Activated CD8-positive, alpha-beta memory T cell treated with anti-CD3 and anti-CD28 coated beads for 48 hours (primary cell): Measurements from ENCODE around the gene COG7.

ENCODE experiments used
- DNase-seq, 3 experiments: peaks; one replicate each; pipeline ENCODE4 v3.0.0-alpha.2; 2020; ENCODE audit warnings: low read depth in 2 of 3, low spot score in 2 of 3

COG7 gene

GRCh38 chr16:23365602-23366240, 87.3 kb downstream of the COG7 start:
- no peak for DNase-seq

- no peak for DNase-seq
Observed at GRCh38 chr16:23362460-23363317, 90.3 kb downstream of the COG7 start.

DNA sequence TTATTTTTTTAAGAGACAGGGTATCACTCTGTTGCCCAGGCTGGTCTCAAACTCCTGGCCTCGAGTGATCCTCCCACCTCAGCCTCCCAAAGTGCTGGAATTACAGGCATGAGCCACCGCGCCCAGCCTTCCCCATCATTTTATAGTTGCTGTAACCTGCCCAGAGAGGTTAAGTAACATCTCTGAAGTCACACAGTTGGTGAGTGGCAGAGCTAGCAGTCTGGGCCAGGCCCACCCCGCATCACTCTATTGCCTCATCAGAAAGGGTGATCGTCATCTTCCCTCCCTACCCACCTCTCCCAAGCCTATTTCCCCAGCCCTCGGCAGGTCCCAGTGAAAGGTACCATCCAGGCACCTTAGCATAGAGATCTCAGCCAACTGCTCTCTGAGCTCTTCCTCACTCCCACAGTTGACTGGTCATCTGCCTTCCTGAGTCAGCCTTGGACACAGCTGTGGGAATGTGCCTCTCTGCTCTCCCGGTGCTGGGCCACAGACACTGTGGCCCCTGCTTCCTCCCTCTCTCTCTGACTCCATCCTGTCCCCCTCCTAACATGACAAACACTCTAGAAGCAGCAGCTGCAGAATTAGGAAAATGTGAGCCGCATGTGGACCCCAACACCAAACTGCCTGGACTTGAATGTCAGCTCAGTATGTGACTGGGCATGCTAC, 93.8 kb downstream of the COG7 start:
- DNase-seq: no peak

DNA sequence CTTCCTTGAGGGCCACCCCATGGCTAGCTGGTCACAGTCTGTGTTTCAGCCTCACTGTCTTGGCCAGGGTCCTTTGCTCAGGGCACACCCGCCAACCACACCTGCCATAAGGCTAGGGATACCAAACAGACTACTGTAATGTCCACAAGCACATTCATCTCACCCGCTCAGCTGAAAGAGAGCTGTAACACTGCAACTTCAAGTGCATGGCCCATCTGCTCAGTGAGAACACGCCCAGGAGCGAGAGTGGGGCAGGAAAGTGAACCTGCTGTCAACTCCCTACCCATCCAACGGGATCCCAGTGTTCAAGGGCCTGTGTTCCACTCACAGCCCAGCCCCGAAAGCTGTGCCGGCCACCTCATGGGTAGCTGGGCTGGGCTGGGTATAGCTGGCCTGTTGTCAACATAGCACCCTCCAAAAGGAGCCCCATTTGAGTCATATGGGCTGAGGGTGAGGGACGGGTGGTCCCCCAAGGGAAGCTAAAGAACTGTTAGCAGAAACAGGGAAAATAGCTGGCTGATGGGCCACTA, 95.2 kb downstream of the COG7 start:
- no peak for DNase-seq

- no peak for DNase-seq
Observed at GRCh38 chr16:23356941-23357340, 96.0 kb downstream of the COG7 start.

DNA sequence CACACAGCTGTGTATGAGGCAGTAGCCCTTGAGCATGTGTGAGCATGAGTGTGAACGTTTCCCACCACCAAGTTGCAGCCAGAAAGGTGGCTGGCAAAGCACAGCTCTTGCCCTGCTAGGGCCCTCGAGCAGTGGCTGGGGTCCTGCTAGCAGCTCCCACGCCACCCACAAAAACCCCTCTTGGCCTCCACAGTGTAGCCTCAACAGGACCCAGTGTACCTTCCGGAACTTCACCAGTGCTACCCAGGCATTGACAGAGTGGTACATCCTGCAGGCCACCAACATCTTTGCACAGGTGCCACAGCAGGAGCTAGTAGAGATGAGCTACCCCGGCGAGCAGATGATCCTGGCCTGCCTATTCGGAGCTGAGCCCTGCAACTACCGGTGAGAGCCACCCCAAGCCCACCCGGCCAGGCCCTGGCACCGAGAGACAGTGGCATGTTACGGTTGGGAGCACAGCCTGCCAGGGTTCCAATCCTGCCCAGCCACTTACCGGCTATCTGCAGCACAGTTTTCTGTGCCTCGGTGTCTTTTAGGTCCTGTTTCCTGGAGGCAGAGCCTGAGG, 97.8 kb downstream of the COG7 start:
- DNase-seq: no peak

DNA sequence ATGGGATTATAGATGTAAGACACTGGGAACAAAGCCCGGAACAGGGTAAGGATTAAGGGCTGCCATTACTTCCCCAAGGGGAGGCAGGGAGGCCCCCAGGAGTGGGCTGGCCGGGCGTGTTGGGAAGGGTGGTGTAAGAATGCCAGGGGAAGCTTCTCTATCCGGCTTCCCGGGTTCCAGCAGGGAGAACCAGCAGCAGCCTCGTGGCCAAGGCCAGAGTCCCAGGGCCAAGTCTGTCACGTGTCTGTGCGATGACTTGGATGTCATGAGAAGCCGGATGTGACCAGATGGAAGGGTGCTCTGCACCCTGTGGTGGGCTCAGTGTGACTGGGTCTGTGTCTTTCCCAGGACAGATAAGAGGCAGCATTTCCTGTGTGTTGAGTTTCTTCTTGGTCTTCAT, 98.7 kb downstream of the COG7 start:
- DNase-seq: no peak

- no peak for DNase-seq
Observed at GRCh38 chr16:23353440-23353839, 99.5 kb downstream of the COG7 start.

DNA sequence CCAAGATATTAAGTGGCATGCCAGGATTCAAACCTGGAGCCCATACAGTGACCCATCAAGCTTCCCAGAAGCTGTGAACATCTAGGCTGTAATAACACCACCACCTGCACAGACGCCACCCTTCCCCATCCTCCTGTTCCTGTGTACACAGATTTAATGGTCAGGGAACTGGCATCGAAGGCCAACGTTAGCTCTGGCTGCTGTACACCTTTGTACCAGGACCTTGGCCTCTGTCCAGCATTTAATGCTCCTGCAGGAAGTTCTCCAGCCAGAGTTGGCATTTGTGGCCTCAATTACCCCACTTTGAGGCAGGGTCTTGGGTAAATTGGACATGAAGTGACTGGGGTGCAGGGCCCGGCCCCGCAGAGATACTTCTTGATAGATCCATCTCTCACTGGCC, 101.6 kb downstream of the COG7 start:
- no peak for DNase-seq

GRCh38 chr16:23348579-23349469, 104.2 kb downstream of the COG7 start:
- no peak for DNase-seq

DNA sequence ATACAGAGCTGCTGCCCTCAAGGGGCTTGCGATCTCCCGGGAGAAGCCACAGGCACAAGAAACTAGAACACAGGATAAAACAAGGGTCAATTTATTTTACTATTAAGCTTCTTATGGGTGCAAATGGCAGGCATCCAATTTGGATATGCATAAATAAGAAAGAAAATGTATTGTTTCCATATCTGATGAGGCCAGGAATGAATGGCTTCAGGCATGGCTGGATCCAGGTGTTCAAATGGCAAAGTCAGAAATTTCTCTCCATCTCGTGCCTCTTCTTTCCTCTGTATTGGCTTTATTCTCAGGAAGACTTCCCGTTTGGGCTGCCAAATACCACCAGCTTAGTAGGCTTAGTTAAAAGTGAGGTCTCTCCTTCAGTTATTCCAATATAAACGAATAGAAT, 107.8 kb downstream of the COG7 start:
- no peak for DNase-seq

- DNase-seq: no peak
Observed at GRCh38 chr16:23343643-23344612, 109.1 kb downstream of the COG7 start.

DNA sequence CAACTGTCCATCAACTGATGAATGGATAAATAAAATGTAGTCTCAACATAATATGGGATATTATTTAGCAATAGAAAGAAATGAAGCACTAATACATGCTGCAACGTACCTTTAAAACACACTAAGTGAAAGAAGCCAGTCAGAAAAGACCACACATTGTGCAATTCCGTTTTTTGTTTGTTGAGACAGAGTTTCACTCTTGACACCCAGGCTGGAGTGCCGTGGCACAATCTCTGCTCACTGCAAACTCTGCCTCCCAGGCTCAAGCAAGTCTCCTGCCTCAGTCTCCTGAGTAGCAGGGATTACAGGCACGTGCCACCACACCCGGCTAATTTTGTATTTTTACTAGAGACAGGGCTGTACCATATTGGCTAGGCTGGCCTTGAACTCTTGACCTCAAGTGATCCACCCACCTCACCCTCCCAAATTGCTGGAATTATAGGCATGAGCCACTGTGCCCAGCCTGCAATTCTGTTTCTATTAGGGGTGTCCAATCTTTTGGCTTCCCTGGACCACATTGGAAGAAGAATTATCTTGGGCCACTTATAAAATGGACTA, 110.8 kb downstream of the COG7 start:
- DNase-seq: no peak

GRCh38 chr16:23339787-23340186, 113.2 kb downstream of the COG7 start:
- no peak for DNase-seq
